Measurements from ENCODE around the gene STRA8. TPM values are rescaled to one million over a fixed set of nuclear protein-coding genes. Genes with fewer than 3 reads are reported as not detected.

The STRA8 gene
- total RNA-seq, 1 experiment from 2014 or later: not detected

GRCh38 chr7:135205850-135206249, 27.8 kb upstream of the STRA8 start:
- intact Hi-C loops (cut with micrococcal nuclease; ENCODE audit: unreplicated experiment): no loop called here
- no peak overlapping the region for H2AFZ ChIP-seq
- H3K4me3 ChIP-seq: no peak overlapping the region
- H3F3A ChIP-seq (ENCODE audit: insufficient read depth, low read depth): no peaks in the 10 kb centered on the region
- H3K27me3 ChIP-seq (ENCODE audit: insufficient read depth, low read depth): no peaks in the 10 kb centered on the region
- H3K79me2 ChIP-seq (ENCODE audit: low read depth): no peaks in the 10 kb centered on the region
- H3K9me3 ChIP-seq (ENCODE audit: insufficient read depth, low read depth): no peaks in the 10 kb centered on the region
- TF ChIP-seq EZH2 (IDR thresholded peaks at IDR 0.05; ENCODE audit: low read depth) (no peak), CTCF (conservative IDR thresholded peaks at IDR 0.05) (no peak)
- CTCF ChIA-PET: interaction anchor here (0.7 to 0.9 kb wide), 2 partner anchors 189 to 393 kb away, joined by 7 to 8 read pairs; no protein-coding TSS in a partner anchor
- no peak overlapping the region for H3K4me2 ChIP-seq
- no peaks in the 10 kb centered on the region for H3K36me3 ChIP-seq (ENCODE audit: low read depth)
- BruUV-seq (replicated peaks): no TSS peak
- H3K27ac ChIP-seq: no peak overlapping the region
- POLR2A ChIA-PET (ENCODE audit: unreplicated experiment): no interaction called here
- no peaks in the 10 kb centered on the region; the same call in 1 of the 2 replicates for H3K4me1 ChIP-seq (replicated peaks; ENCODE audit: insufficient read depth)
- no peak for DNase-seq
- no peaks in the 10 kb centered on the region for H3K9me2 ChIP-seq (ENCODE audit: insufficient read depth)
- no peaks in the 10 kb centered on the region for H4K20me1 ChIP-seq (ENCODE audit: insufficient read depth)

- H2AFZ ChIP-seq: no peak overlapping the region
- no peaks in the 10 kb centered on the region for H3K9me3 ChIP-seq (ENCODE audit: insufficient read depth, low read depth)
- no peaks in the 10 kb centered on the region for H3K79me2 ChIP-seq (ENCODE audit: low read depth)
- intact Hi-C loops (cut with micrococcal nuclease; ENCODE audit: unreplicated experiment): no loop called here
- ChIA-PET POLR2A (ENCODE audit: unreplicated experiment) (no interaction called here), CTCF (no interaction called here)
- H4K20me1 ChIP-seq (ENCODE audit: insufficient read depth): no peaks in the 10 kb centered on the region
- TF ChIP-seq EZH2 (IDR thresholded peaks at IDR 0.05; ENCODE audit: low read depth): no peak
- TF ChIP-seq CTCF (conservative IDR thresholded peaks at IDR 0.05): no peak
- H3F3A ChIP-seq (ENCODE audit: insufficient read depth, low read depth): no peaks in the 10 kb centered on the region
- no peaks in the 10 kb centered on the region for H3K36me3 ChIP-seq (ENCODE audit: low read depth)
- no peaks in the 10 kb centered on the region; the same call in 1 of the 2 replicates for H3K4me1 ChIP-seq (replicated peaks; ENCODE audit: insufficient read depth)
- no peak for DNase-seq
- H3K9me2 ChIP-seq (ENCODE audit: insufficient read depth): no peaks in the 10 kb centered on the region
- no peak overlapping the region for H3K27ac ChIP-seq
- H3K4me3 ChIP-seq: no peak overlapping the region
- H3K27me3 ChIP-seq (ENCODE audit: insufficient read depth, low read depth): no peaks in the 10 kb centered on the region
- no peak overlapping the region for H3K4me2 ChIP-seq
- no TSS peak for BruUV-seq (replicated peaks)
Measured at GRCh38 chr7:135206941-135207391, 26.7 kb upstream of the STRA8 start.

GRCh38 chr7:135207406-135208101, 26.1 kb upstream of the STRA8 start:
- H3K27me3 ChIP-seq (ENCODE audit: insufficient read depth, low read depth): no peaks in the 10 kb centered on the region
- DNase-seq: no peak
- intact Hi-C loops (cut with micrococcal nuclease; ENCODE audit: unreplicated experiment): no loop called here
- H3K9me3 ChIP-seq (ENCODE audit: insufficient read depth, low read depth): no peaks in the 10 kb centered on the region
- ChIA-PET CTCF (no interaction called here), POLR2A (ENCODE audit: unreplicated experiment) (no interaction called here)
- H3K9me2 ChIP-seq (ENCODE audit: insufficient read depth): no peaks in the 10 kb centered on the region
- TF ChIP-seq CTCF (conservative IDR thresholded peaks at IDR 0.05) (no peak), EZH2 (IDR thresholded peaks at IDR 0.05; ENCODE audit: low read depth) (no peak)
- H3K36me3 ChIP-seq (ENCODE audit: low read depth): no peaks in the 10 kb centered on the region
- H3K79me2 ChIP-seq (ENCODE audit: low read depth): no peaks in the 10 kb centered on the region
- H3K27ac ChIP-seq: no peak overlapping the region
- no peaks in the 10 kb centered on the region for H4K20me1 ChIP-seq (ENCODE audit: insufficient read depth)
- no peak overlapping the region for H3K4me2 ChIP-seq
- H3K4me3 ChIP-seq: no peak overlapping the region
- no peaks in the 10 kb centered on the region for H3F3A ChIP-seq (ENCODE audit: insufficient read depth, low read depth)
- no peak overlapping the region for H2AFZ ChIP-seq
- no TSS peak for BruUV-seq (replicated peaks)
- H3K4me1 ChIP-seq (replicated peaks; ENCODE audit: insufficient read depth): no peaks in the 10 kb centered on the region; the same call in 1 of the 2 replicates

Data from PC-9 (cell line).